Fibroblast of lung (primary cell): ENCODE data around the gene MPRIP. TPM values are rescaled to one million over a fixed set of nuclear protein-coding genes. Genes with fewer than 3 reads are reported as not detected.

Experiments
- DNase-seq, 2 donors: peaks; one replicate each; pipeline versions ENCODE4 v3.0.0 to v3.0.0-alpha.2; 2010; ENCODE audit warnings: low read depth in 2 of 2
- H2AFZ ChIP-seq: 2 replicates; pipeline ENCODE4 v1.5.1; 2012; ENCODE audit warnings: low read length, control low read depth, inconsistent platforms
- H3K27ac ChIP-seq: 2 replicates; pipeline ENCODE4 v1.5.1; 2011; ENCODE audit warnings: low read length, control low read depth; ENCODE audit not compliant: insufficient read depth
- H3K27me3 ChIP-seq: 2 replicates; pipeline ENCODE4 v1.5.1; 2011; ENCODE audit warnings: mild to moderate bottlenecking, low read length; ENCODE audit not compliant: control insufficient read depth, insufficient read depth
- H3K36me3 ChIP-seq: 2 replicates; pipeline ENCODE4 v1.5.1; 2011; ENCODE audit warnings: low read length; ENCODE audit not compliant: control insufficient read depth, insufficient read depth
- H3K4me1 ChIP-seq: 2 replicates; pipeline ENCODE4 v1.5.1; 2011; ENCODE audit warnings: low read length; ENCODE audit not compliant: control insufficient read depth, insufficient read depth; ENCODE audit errors: extremely low read depth
- H3K4me2 ChIP-seq: 2 replicates; pipeline ENCODE4 v1.5.1; 2011; ENCODE audit warnings: low read length, control low read depth; ENCODE audit not compliant: insufficient read depth; ENCODE audit errors: extremely low read depth
- H3K4me3 ChIP-seq, 4 experiments: fragments of 200-600 bp in 1 of 4; sonication (generic) in 1 of 4; replicated peaks in 1 of 4; 2 replicates each; pipeline ENCODE4 v1.5.1; 2011 to 2016; ENCODE audit warnings: low read length in 4 of 4, low read depth in 3 of 4, mild to moderate bottlenecking in 3 of 4, control low read depth in 2 of 4, inconsistent platforms in 1 of 4, mixed read lengths in 1 of 4; ENCODE audit not compliant: insufficient read depth in 1 of 4; ENCODE audit errors: control extremely low read depth in 1 of 4
- H3K79me2 ChIP-seq: 2 replicates; pipeline ENCODE4 v1.5.1; 2012; ENCODE audit warnings: mild to moderate bottlenecking, low read length, inconsistent platforms; ENCODE audit not compliant: control insufficient read depth, insufficient read depth
- H3K9ac ChIP-seq: 2 replicates; pipeline ENCODE4 v1.5.1; 2011; ENCODE audit warnings: mild to moderate bottlenecking, low read length, control low read depth; ENCODE audit not compliant: insufficient read depth
- H3K9me3 ChIP-seq: 2 replicates; pipeline ENCODE4 v1.5.1; 2012; ENCODE audit warnings: low read depth, low read length; ENCODE audit not compliant: control insufficient read depth, insufficient read depth
- H4K20me1 ChIP-seq: 2 replicates; pipeline ENCODE4 v1.5.1; 2011; ENCODE audit warnings: low read length; ENCODE audit not compliant: control insufficient read depth, insufficient read depth; ENCODE audit errors: extremely low read depth
- EZH2 ChIP-seq: IDR thresholded peaks from 2 replicates; pipeline ENCODE4 v1.5.1; 2012; ENCODE audit warnings: low read length, control low read depth, mild to moderate bottlenecking; ENCODE audit errors: missing control alignments
- polyA plus RNA-seq, 2 donors: library from polyadenylated mRNA; depleted of rRNA in 1 of 2; stranded (reverse) in 1 of 2; unstranded in 1 of 2; fragments of >200 nt; gene quantifications; 2 replicates each; pipeline ENCODE4 v1.2.1, GENCODE V29; 2011 to 2012; ENCODE audit warnings: missing spikeins in 1 of 2
- total RNA-seq: library from RNA; depleted of rRNA; stranded (reverse); fragments of >200 nt; gene quantifications from 2 replicates; pipeline ENCODE4 v1.2.1, GENCODE V29; 2014
- TF ChIP-seq, protein P1 (sequence below), 2 donors: IDR thresholded peaks in 1 of 2; conservative IDR thresholded peaks in 1 of 2; 1 replicate in 1 of 2; 2 replicates in 1 of 2; pipeline ENCODE4 v1.5.1; 2011 to 2012; ENCODE audit warnings: low read length in 2 of 2, control low read depth in 1 of 2, inconsistent platforms in 1 of 2, low read depth in 1 of 2, mild to moderate bottlenecking in 1 of 2

The MPRIP gene
- total and polyA plus RNA-seq, 2 donors (not counting 1 experiment from before 2014, with no cell fraction given): 104 to 124 TPM

DNA sequence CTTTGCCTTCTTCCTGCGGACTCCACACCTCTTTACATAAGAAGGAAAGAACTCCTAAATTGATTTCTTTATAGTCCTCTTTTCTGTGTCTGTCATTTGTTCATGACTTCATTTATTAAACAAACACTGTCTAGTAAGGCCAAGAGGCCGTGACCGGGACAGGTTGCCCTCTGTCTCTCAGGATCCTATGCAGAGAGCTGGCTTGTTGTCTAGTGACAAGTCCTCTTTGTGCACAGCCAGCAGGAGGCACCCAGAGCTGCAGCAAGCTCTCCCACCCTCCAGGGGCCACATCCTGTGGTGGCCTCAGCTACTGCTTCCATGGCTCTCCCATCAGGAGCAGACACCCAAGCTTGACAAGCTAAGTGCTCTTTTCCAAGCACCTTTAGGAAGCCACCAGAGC, 113.3 kb downstream of the MPRIP start:
- Histone ChIP-seq H2AFZ (no peak overlapping the region), H3K9ac (no peak overlapping the region), H3K36me3 (peaks cover 41% of the 10 kb centered on the region), H3K4me3 (no peak overlapping the region), H3K27ac (peak overlapping the region; percentile 26), H3K79me2 (peaks cover 3% of the 10 kb centered on the region), H3K4me2 (no peak overlapping the region), H3K9me3 (no peaks in the 10 kb centered on the region), H3K4me1 (peaks cover 32% of the 10 kb centered on the region), H4K20me1 (no peaks in the 10 kb centered on the region), H3K27me3 (no peaks in the 10 kb centered on the region)
- no peak for TF ChIP-seq EZH2
- TF ChIP-seq, protein P1, sequence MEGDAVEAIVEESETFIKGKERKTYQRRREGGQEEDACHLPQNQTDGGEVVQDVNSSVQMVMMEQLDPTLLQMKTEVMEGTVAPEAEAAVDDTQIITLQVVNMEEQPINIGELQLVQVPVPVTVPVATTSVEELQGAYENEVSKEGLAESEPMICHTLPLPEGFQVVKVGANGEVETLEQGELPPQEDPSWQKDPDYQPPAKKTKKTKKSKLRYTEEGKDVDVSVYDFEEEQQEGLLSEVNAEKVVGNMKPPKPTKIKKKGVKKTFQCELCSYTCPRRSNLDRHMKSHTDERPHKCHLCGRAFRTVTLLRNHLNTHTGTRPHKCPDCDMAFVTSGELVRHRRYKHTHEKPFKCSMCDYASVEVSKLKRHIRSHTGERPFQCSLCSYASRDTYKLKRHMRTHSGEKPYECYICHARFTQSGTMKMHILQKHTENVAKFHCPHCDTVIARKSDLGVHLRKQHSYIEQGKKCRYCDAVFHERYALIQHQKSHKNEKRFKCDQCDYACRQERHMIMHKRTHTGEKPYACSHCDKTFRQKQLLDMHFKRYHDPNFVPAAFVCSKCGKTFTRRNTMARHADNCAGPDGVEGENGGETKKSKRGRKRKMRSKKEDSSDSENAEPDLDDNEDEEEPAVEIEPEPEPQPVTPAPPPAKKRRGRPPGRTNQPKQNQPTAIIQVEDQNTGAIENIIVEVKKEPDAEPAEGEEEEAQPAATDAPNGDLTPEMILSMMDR (conservative IDR thresholded peaks at IDR 0.05 in 1 of 2, IDR thresholded peaks at IDR 0.05 in 1 of 2; ENCODE audit: low read depth in 1 of 2, low read length in 2 of 2): no peak
- no peak for DNase-seq

DNA sequence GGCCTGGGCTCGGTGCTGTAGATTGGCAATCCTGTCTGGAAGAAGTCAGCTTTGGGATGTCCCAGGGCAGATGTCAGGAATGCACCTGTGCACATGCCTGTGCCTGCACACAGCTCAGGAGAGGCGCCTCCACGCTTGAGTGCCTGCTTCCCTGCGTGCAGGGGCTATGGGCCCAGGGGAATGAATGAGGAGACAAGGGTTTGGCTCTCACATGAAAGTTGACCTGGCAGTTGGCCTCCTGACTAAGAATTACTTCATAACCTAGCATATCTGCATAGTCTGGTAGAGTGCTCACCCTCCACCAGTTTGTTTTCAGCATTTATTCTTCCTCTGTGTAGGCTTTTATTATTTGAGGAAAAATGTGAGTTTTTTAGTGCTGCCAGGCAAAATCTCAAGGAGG, 113.8 kb downstream of the MPRIP start:
- Histone ChIP-seq H3K36me3 (peaks cover 44% of the 10 kb centered on the region), H3K4me3 (no peak overlapping the region), H3K79me2 (peaks cover 3% of the 10 kb centered on the region), H3K9me3 (no peaks in the 10 kb centered on the region), H3K4me2 (no peak overlapping the region), H2AFZ (no peak overlapping the region), H3K27ac (peak overlapping the region; percentile 74), H4K20me1 (no peaks in the 10 kb centered on the region), H3K27me3 (no peaks in the 10 kb centered on the region), H3K9ac (no peak overlapping the region), H3K4me1 (peaks cover 31% of the 10 kb centered on the region)
- no peak for TF ChIP-seq EZH2
- peak; percentile 59 to 88 for DNase-seq

DNA sequence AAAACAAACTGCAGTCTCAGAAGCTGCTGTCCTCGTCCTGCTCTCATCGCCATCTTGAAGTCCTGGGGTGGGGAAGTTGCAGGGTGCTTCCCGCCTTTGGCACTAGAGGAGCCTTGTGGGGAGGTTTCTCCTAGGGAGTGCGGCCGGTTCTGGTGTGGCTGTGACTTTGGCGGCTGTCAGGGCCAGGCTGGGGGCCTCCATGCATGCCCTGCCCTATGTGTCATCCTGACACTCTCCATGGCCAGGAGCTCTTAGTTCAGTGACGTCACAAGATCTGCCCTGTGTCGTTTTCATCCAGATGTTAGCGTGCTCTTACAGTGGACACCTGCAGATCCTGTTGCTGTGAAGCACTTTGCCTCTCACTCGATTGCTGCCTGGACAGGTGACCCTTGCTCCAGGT, 114.3 kb downstream of the MPRIP start:
- Histone ChIP-seq H3K4me2 (no peak overlapping the region), H3K4me1 (peaks cover 27% of the 10 kb centered on the region), H3K9me3 (no peaks in the 10 kb centered on the region), H2AFZ (no peak overlapping the region), H3K36me3 (peaks cover 44% of the 10 kb centered on the region), H3K4me3 (no peak overlapping the region), H3K9ac (no peak overlapping the region), H3K27me3 (no peaks in the 10 kb centered on the region), H3K27ac (peak overlapping the region; percentile 74), H3K79me2 (peaks cover 3% of the 10 kb centered on the region), H4K20me1 (no peaks in the 10 kb centered on the region)
- no peak for TF ChIP-seq EZH2
- TF ChIP-seq, protein P1 (conservative IDR thresholded peaks at IDR 0.05 in 1 of 2, IDR thresholded peaks at IDR 0.05 in 1 of 2; ENCODE audit: low read depth in 1 of 2, low read length in 2 of 2): no peak
- DNase-seq: peak; percentile 29 to 70
